MCF 10A (cell line): ENCODE results near the gene ADARB2. TPM values are rescaled to one million over a fixed set of nuclear protein-coding genes. Genes with fewer than 3 reads are reported as not detected.

Experiments used
- BruUV-seq: library from RNA; stranded (reverse); fragments of 400-500 nt; replicated peaks from 2 replicates; lab custom pipeline; 2021; lab: Mats Ljungman, UMichigan
- CTCF ChIA-PET: fragments of 300-600 bp; sonication (Branson Sonifier 250); formaldehyde crosslinking; extraction: SDS; loops from one replicate; lab custom pipeline; 2021; ENCODE audit warnings: antibody characterized with exemption, inconsistent platforms; lab: Yijun Ruan, JAX
- POLR2A ChIA-PET: fragments of 300-600, 350-650 bp; sonication (Branson Sonifier 250); formaldehyde crosslinking; extraction: SDS; loops from one replicate; lab custom pipeline; 2020; ENCODE audit warnings: antibody characterized with exemption, inconsistent platforms; lab: Yijun Ruan, JAX
- DNase-seq: peaks from one replicate; pipeline ENCODE4 v3.0.0-alpha.2; 2018; ENCODE audit not compliant: unreplicated experiment
- H3K27ac Mint-ChIP-seq: one replicate; pipeline ENCODE4 v1.8.0; 2022; ENCODE audit warnings: mild to moderate bottlenecking, low read depth, mixed read lengths; ENCODE audit not compliant: unreplicated experiment
- H3K27me3 Mint-ChIP-seq: one replicate; pipeline ENCODE4 v1.8.0; 2022; ENCODE audit warnings: mixed read lengths; ENCODE audit not compliant: insufficient read depth, unreplicated experiment
- H3K36me3 Mint-ChIP-seq: one replicate; pipeline ENCODE4 v1.8.0; 2022; ENCODE audit warnings: mild to moderate bottlenecking, moderate library complexity, mixed read lengths; ENCODE audit not compliant: insufficient read depth, unreplicated experiment
- H3K4me1 Mint-ChIP-seq: one replicate; pipeline ENCODE4 v1.8.0; 2022; ENCODE audit warnings: mixed read lengths; ENCODE audit not compliant: insufficient read depth, unreplicated experiment
- H3K4me3 Mint-ChIP-seq: one replicate; pipeline ENCODE4 v1.8.0; 2022; ENCODE audit warnings: mild to moderate bottlenecking, moderate library complexity, mixed read lengths; ENCODE audit not compliant: unreplicated experiment
- H3K9me3 Mint-ChIP-seq: one replicate; pipeline ENCODE4 v1.8.0; 2022; ENCODE audit warnings: mixed read lengths; ENCODE audit not compliant: unreplicated experiment
- intact Hi-C: fragments of 100-400 bp; cut with micrococcal nuclease; formaldehyde crosslinking; loops from 2 replicates; pipeline ENCODE4 v1.14.1; 2022
- total RNA-seq: library from RNA; stranded (reverse); gene quantifications from 2 replicates; pipeline ENCODE4 v1.2.3, GENCODE V29; 2022
- TF ChIP-seq, protein P1 (sequence below): fragments of 200-600 bp; IDR thresholded peaks from one replicate; pipeline ENCODE4 v1.8.0; 2022; ENCODE audit warnings: antibody characterized with exemption, mild to moderate bottlenecking; ENCODE audit not compliant: unreplicated experiment

Gene ADARB2
- total RNA-seq, 1 experiment from 2014 or later, result 0.96 TPM

DNA sequence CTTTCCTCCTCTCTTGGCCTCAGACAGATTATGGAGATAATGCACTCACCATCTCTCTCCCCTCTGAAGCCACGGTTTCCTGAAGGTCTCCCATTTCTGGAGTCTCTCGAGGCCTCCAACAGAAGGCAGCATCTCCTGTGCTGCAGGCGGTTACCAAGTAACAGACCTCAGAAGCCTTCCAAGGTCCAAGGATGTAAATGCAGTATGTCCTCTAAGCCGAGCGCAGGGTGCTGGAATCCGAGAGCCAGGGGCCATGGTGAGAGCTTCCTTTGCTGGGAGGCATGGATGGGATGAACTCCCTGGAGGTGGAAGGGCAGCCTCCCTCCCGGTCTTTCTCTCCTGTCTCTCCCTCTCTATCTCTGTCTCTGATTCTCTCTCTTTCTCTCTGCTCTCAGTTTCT lies 79.8 kb downstream of the ADARB2 start:
- Mint-ChIP-seq H3K27me3 (no peaks in the 10 kb centered on the region), H3K4me1 (no peaks in the 10 kb centered on the region), H3K36me3 (peaks cover 4% of the 10 kb centered on the region), H3K9me3 (no peaks in the 10 kb centered on the region), H3K27ac (no peak overlapping the region), H3K4me3 (no peak overlapping the region)
- no TSS peak for BruUV-seq
- CTCF ChIA-PET, result interaction anchor here (0.6 kb wide), 1 partner anchor 518 kb away, joined by 3 read pairs; no protein-coding TSS in a partner anchor
- no peak for DNase-seq
- POLR2A ChIA-PET, result no interaction called here
- intact Hi-C loops, result no loop called here
- TF ChIP-seq, protein P1, sequence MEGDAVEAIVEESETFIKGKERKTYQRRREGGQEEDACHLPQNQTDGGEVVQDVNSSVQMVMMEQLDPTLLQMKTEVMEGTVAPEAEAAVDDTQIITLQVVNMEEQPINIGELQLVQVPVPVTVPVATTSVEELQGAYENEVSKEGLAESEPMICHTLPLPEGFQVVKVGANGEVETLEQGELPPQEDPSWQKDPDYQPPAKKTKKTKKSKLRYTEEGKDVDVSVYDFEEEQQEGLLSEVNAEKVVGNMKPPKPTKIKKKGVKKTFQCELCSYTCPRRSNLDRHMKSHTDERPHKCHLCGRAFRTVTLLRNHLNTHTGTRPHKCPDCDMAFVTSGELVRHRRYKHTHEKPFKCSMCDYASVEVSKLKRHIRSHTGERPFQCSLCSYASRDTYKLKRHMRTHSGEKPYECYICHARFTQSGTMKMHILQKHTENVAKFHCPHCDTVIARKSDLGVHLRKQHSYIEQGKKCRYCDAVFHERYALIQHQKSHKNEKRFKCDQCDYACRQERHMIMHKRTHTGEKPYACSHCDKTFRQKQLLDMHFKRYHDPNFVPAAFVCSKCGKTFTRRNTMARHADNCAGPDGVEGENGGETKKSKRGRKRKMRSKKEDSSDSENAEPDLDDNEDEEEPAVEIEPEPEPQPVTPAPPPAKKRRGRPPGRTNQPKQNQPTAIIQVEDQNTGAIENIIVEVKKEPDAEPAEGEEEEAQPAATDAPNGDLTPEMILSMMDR, result no peak

GRCh38 chr10:1655367-1655766 lies 82.0 kb downstream of the ADARB2 start:
- Mint-ChIP-seq H3K36me3 (peaks cover 4% of the 10 kb centered on the region), H3K4me3 (no peak overlapping the region), H3K27ac (no peak overlapping the region), H3K27me3 (no peaks in the 10 kb centered on the region), H3K4me1 (no peaks in the 10 kb centered on the region), H3K9me3 (no peaks in the 10 kb centered on the region)
- POLR2A ChIA-PET, result no interaction called here
- no TSS peak for BruUV-seq
- no peak for DNase-seq
- CTCF ChIA-PET, result no interaction called here
- intact Hi-C loops, result no loop called here
- TF ChIP-seq, protein P1, result no peak

DNA sequence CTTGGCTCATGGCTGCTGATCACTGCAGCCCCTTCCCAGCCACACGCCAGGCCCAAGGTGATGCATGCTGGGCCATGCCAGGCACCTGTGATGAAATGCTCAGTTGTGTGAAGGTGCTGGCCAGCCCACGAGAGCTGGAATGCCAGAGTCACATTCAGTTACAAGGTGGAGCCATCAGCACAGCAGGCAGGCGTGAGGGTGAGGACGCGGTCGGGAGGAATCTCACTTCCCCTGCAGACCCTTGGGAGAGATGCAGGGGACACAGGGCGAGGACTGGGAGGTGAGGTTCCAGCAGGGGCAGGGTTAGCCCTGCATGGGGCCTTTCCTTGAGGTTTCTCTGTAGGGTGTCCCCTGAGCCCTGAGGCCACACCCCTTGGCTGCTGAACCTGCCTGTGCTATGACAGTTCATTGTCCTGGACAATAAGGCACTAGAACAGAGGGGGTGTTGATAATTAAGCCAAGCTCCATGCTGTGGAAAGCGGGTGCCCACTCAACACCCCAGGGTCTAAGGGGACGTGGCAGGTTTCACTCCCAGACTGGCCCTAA lies 82.4 kb downstream of the ADARB2 start:
- no peak overlapping the region for H3K4me3 Mint-ChIP-seq
- ChIA-PET CTCF (no interaction called here), POLR2A (no interaction called here)
- no peak overlapping the region for H3K27ac Mint-ChIP-seq
- intact Hi-C loops, result no loop called here
- peaks cover 9% of the 10 kb centered on the region for H3K36me3 Mint-ChIP-seq
- TF ChIP-seq, protein P1, result no peak
- no peaks in the 10 kb centered on the region for H3K4me1 Mint-ChIP-seq
- no peak for DNase-seq
- H3K9me3 Mint-ChIP-seq, result no peaks in the 10 kb centered on the region
- no peaks in the 10 kb centered on the region for H3K27me3 Mint-ChIP-seq
- no TSS peak for BruUV-seq

GRCh38 chr10:1654247-1654646 lies 83.1 kb downstream of the ADARB2 start:
- Mint-ChIP-seq H3K4me1 (no peaks in the 10 kb centered on the region), H3K9me3 (no peaks in the 10 kb centered on the region), H3K4me3 (no peak overlapping the region), H3K27ac (no peak overlapping the region), H3K27me3 (no peaks in the 10 kb centered on the region), H3K36me3 (peaks cover 9% of the 10 kb centered on the region)
- POLR2A ChIA-PET, result no interaction called here
- DNase-seq, result no peak
- CTCF ChIA-PET, result no interaction called here
- BruUV-seq, result no TSS peak
- TF ChIP-seq, protein P1, result no peak
- intact Hi-C loops, result no loop called here
